Astrocyte (in vitro differentiated cells and primary cell): Measurements from ENCODE around the gene NOTCH4.

Experiments
- EZH2 ChIP-seq: IDR thresholded peaks from 2 replicates; pipeline ENCODE4 v1.6.1; 2012; ENCODE audit warnings: mild to moderate bottlenecking, low read length, inconsistent platforms; ENCODE audit not compliant: insufficient read depth
- TF ChIP-seq, protein P1 (sequence below): IDR thresholded peaks from 2 replicates; pipeline ENCODE4 v1.5.1; 2011; ENCODE audit warnings: low read depth, mild to moderate bottlenecking, inconsistent platforms, low read length, moderate library complexity; ENCODE audit not compliant: insufficient read depth

DNA sequence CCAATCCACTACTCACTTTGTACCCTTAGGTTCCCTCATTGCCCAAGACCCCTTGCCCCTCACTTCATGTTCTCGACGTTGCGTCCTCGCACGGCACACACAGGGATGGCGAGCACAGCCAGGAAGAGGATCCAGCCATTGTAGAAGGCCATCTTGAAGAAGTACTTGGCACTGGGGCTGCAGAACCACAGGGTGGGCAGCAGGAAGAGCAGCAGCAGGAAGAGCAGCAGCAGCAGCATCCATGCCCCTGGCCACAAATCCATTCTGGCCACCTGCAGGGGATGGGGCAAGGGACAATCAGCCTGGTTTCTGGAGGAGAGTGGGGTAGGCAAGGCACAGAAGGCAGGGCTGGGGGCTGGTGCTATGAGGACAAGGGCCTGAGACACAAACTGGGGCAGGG is 52.6 kb downstream of the NOTCH4 start:
- TF ChIP-seq, protein P1, sequence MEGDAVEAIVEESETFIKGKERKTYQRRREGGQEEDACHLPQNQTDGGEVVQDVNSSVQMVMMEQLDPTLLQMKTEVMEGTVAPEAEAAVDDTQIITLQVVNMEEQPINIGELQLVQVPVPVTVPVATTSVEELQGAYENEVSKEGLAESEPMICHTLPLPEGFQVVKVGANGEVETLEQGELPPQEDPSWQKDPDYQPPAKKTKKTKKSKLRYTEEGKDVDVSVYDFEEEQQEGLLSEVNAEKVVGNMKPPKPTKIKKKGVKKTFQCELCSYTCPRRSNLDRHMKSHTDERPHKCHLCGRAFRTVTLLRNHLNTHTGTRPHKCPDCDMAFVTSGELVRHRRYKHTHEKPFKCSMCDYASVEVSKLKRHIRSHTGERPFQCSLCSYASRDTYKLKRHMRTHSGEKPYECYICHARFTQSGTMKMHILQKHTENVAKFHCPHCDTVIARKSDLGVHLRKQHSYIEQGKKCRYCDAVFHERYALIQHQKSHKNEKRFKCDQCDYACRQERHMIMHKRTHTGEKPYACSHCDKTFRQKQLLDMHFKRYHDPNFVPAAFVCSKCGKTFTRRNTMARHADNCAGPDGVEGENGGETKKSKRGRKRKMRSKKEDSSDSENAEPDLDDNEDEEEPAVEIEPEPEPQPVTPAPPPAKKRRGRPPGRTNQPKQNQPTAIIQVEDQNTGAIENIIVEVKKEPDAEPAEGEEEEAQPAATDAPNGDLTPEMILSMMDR = no peak
- no peak for TF ChIP-seq EZH2
